LNCaP clone FGC (cell line): ENCODE results near the gene ENDOD1.

Experiments
- DNase-seq: peaks from one replicate; pipeline ENCODE4 v3.0.0-alpha.2; 2011; ENCODE audit warnings: low read depth
- H3K4me3 ChIP-seq: 2 replicates; pipeline ENCODE4 v1.5.1; 2011; ENCODE audit warnings: mild to moderate bottlenecking, low read depth, low read length, control low read depth
- TF ChIP-seq, protein P1 (sequence below): IDR thresholded peaks from 2 replicates; pipeline ENCODE4 v1.5.1; 2012; ENCODE audit warnings: mild to moderate bottlenecking; ENCODE audit not compliant: control insufficient read depth, insufficient read depth; ENCODE audit errors: extremely low read depth

Gene ENDOD1

DNA sequence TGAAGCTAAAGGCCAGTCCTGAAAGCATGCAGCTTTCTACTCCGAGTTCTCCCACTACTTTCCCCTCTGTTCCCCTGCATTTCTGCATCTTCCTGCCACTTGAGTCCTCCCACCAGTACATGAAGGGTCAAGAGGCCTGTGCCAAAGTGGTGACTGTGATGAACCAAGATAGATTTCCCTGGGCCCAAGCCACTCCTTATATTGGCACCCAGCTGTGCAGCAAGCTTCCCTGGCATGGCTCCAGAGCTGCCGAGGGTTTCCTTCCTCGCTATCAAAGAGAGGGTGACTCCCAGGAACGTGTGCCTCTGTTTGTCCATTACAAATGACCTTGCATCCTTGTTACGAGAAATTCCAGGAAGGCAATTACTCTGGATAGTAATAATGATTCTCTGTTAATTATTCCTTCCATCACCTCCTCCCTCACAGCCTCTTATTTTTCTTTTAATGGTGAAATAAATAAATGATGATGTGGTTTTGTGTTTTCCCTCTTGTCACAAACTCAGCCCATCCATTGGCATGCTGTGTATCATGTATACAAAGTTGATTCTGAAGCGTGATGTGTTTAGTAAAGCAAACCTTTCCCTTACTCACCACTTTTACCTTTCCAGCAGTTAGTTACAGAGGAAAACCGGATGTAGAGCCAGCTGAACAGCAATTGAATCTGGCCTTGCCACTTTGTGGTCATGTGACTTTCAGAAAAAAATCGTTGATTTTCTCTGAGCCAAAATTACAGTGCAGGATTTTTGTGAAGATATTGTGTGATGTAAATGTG lies 14.7 kb upstream of the ENDOD1 start:
- TF ChIP-seq, protein P1, sequence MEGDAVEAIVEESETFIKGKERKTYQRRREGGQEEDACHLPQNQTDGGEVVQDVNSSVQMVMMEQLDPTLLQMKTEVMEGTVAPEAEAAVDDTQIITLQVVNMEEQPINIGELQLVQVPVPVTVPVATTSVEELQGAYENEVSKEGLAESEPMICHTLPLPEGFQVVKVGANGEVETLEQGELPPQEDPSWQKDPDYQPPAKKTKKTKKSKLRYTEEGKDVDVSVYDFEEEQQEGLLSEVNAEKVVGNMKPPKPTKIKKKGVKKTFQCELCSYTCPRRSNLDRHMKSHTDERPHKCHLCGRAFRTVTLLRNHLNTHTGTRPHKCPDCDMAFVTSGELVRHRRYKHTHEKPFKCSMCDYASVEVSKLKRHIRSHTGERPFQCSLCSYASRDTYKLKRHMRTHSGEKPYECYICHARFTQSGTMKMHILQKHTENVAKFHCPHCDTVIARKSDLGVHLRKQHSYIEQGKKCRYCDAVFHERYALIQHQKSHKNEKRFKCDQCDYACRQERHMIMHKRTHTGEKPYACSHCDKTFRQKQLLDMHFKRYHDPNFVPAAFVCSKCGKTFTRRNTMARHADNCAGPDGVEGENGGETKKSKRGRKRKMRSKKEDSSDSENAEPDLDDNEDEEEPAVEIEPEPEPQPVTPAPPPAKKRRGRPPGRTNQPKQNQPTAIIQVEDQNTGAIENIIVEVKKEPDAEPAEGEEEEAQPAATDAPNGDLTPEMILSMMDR: no peak
- peak; percentile 92 for DNase-seq

DNA sequence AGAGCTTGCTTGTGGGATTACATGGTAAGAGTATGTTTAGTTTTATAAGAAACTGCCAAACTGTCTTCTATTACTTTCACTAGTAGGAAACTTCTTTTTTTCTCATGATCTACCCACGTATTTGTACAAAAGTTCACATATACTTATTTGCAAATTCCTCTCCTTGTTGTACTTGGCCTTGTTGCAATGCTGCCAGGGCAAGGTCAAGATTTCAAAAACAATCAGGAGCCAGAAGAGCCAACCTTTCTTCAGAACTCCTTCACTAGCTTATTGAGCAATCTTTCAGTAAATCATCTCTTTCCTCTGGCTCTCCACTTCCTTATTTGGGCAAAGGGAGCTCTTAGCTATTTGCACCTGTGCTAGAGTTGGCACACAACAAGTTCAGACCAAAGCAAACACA lies 13.2 kb upstream of the ENDOD1 start:
- peak; percentile 99 for DNase-seq
- no peak overlapping the region for H3K4me3 ChIP-seq
- TF ChIP-seq, protein P1: no peak

More for the DNA sequence above, 14.7 kb upstream of the ENDOD1 start:
- peak overlapping the region; percentile 3; the same call in 1 of the 2 replicates for H3K4me3 ChIP-seq

DNA sequence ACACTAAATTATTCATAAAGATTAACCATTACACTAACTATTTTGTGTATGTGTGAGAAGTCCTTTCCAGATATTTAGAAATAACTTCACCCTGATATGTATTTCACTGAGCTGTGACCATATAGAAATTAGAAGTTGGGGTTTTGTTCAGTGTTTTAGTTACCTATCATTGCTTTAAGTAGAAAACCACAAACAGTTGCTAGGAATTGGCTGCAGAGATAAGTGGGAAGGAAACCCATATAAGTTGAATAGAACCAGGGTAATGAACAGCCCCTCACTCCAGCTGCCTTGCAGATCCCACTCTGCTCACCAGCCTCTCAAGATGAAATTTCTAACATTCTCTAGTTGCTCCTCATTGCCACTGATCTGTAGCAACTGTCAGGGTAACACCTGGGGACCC lies 12.7 kb upstream of the ENDOD1 start:
- no peak overlapping the region for H3K4me3 ChIP-seq
- DNase-seq: no peak
- TF ChIP-seq, protein P1: no peak

DNA sequence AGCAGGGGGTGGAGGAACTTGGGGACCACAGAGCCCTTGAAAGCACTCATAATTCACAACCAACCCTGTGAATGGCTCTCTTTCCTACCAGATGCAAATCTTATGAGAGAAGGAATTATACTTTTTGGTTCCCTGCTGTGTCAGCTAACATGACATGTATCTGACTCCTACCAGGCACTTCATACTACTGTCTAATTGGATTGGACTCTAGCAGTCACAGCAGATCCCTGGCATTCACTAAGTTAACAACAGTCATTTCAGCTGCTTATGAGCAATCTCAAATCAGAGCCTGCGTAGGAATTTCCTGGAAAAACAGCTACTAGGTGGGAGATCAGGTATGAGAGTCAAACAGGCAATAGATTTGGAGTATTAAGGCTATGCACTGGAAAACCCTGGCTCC lies 11.1 kb upstream of the ENDOD1 start:
- TF ChIP-seq, protein P1: no peak
- H3K4me3 ChIP-seq: no peak overlapping the region
- DNase-seq: no peak

DNA sequence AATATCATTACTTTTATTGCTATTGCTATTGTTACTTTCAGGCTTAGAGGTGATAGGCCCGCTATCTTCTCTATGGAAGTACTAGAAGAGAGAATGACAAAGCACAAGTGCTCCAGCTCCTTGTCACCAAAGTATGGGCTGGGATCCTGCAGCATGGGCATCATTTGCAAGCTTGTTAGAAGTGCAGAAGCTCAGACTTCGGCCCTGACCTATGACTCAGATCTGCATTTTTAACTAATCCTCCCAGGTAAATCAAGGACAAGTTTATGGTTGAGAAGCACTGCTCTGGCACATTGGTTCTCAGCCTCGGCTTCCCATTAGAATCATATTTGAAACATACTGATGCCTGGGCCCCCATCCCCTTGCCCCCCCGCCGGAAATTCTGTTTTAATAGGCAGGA lies 8.6 kb upstream of the ENDOD1 start:
- no peak for DNase-seq
- no peak overlapping the region for H3K4me3 ChIP-seq
- TF ChIP-seq, protein P1: no peak

DNA sequence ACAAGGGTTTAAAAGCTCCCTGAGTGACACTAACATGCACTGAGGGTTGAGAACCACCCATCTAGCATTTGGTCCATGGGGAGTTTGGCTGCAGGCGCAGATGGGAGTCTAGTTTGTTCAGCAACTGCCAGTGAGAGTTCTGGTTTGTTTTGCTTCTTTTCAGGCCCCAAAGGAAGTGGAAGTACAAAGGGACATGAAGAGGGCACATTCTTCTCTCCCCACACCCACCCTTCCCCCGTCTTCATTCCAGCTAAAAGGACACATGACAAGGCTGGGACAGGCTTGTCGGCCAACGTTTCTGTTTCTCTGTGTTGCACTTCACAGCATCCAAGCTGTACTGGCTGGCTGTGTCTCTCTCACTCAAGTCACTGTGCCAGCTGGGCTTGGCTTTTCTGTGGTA lies 8.2 kb upstream of the ENDOD1 start:
- TF ChIP-seq, protein P1: no peak
- DNase-seq: no peak

DNA sequence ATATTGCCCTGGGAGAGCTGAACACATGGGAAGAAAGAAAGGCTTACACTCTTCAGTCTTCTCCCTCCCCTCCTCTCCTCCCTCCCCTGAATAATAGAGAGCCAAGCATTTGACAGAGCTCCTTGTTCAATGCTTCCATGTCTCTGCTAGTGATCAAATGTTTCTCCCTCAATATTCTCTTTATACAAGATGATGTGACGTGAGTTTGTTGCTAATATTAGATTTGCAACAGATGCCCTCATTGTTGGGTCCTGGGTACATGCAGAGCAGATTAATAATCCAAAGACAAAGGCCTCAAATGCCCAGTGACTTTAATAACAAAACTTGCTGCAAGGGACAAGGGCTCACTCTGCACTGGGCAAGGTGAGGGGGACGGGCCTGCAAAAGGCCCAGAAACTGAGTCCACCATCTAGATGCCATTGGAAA lies 7.1 kb upstream of the ENDOD1 start:
- no peak overlapping the region for H3K4me3 ChIP-seq
- TF ChIP-seq, protein P1: no peak
- DNase-seq: no peak

More for the DNA sequence above, 8.2 kb upstream of the ENDOD1 start:
- H3K4me3 ChIP-seq: no peak overlapping the region
